Muscle of back (tissue), 11 donors: ENCODE data around the gene HDAC10. TPM values are rescaled to one million over a fixed set of nuclear protein-coding genes. Genes with fewer than 3 reads are reported as not detected.

Experiments used
- DNase-seq, 3 donors: peaks; one replicate each; pipeline versions ENCODE4 v3.0.0 to v3.0.0-alpha.2; 2013
- polyA plus RNA-seq, 10 donors: library from polyadenylated mRNA; unstranded; fragments of 120-200 nt; gene quantifications; one replicate each; pipeline ENCODE4 v1.2.1, GENCODE V29; 2013; ENCODE audit not compliant: insufficient read length in 10 of 10

Gene HDAC10
- polyA plus RNA-seq, 10 donors = 9.2 to 23.1 (median 16.1) TPM

- DNase-seq = no peak
Measured at GRCh38 chr22:50257041-50257440, 6.0 kb upstream of the HDAC10 start.

GRCh38 chr22:50256258-50256862, 5.3 kb upstream of the HDAC10 start:
- no peak for DNase-seq

GRCh38 chr22:50255607-50256006, 4.5 kb upstream of the HDAC10 start:
- DNase-seq = no peak

GRCh38 chr22:50255099-50255498, 4.0 kb upstream of the HDAC10 start:
- no peak for DNase-seq

- DNase-seq = no peak
Measured at GRCh38 chr22:50253941-50254340, 2.9 kb upstream of the HDAC10 start.

- no peak for DNase-seq
Measured at GRCh38 chr22:50253046-50253915, 2.2 kb upstream of the HDAC10 start.

- peak in 1 of 3 donors; percentile 75 for DNase-seq
Measured at GRCh38 chr22:50252082-50253045, 1.3 kb upstream of the HDAC10 start.

- DNase-seq = no peak
Measured at GRCh38 chr22:50251477-50252081, 514 bp upstream of the HDAC10 start.

- no peak for DNase-seq
Measured at GRCh38 chr22:50250249-50250554, 863 bp downstream of the HDAC10 start.

GRCh38 chr22:50249341-50250248, 1.5 kb downstream of the HDAC10 start:
- DNase-seq = no peak

- DNase-seq = no peak
Measured at GRCh38 chr22:50248196-50249081, 2.6 kb downstream of the HDAC10 start.

- DNase-seq = peak in 1 of 3 donors; percentile 55
Measured at GRCh38 chr22:50247748-50248147, 3.3 kb downstream of the HDAC10 start.

GRCh38 chr22:50246242-50247175, 4.6 kb downstream of the HDAC10 start:
- no peak for DNase-seq

- DNase-seq = no peak
Measured at GRCh38 chr22:50245214-50246072, 5.6 kb downstream of the HDAC10 start.

GRCh38 chr22:50244420-50245213, 6.4 kb downstream of the HDAC10 start, which contains the start of gene TUBGCP6:
Gene TUBGCP6, minus strand, starts transcription at chr22:50245023. Its CDS starts 564 bp downstream, at chr22:50244459.
- DNase-seq = peak; percentile 93 to 98 (median 95)

GRCh38 chr22:50243685-50244419, 7.2 kb downstream of the HDAC10 start:
- no peak for DNase-seq
